ENCODE results near the gene PMP22.

PMP22 gene

DNA sequence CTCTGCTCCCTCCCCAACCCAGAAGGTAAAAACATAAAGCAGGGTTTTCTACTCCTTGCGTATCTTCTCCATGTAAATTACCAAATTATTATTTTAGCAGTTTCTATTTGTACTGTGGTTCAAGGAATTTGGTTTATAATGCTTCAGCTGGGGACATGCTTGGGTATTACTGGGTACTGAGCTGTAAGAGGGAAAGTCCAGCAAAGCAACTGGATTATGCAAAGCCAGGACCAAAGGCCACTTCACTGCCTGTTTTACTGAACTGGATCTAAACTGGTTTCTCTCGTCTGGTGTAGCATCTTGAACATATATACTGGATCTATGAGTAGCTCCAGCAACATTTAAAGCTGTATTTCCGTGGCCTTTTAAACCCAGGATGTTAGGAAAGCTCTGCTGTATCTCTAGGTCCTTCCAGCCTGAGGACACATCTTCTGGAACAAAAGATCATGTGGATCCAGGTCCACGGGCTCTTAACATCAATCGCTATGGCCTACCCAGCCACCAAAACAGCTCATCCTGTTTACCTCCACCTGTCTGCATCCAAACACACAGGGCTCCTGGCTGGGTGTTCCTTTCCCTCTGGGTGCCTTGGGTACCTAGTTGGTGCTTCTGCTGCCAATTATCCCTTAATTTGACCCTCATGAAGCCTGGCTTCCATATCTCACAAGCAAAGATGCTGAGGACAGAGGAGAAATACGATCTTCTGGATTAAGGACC, 7.2 kb downstream of the PMP22 start:
- in situ Hi-C loops (cut with MboI; ENCODE audit: low sequenced_read_pairs), result loop anchor here (25.0 kb wide), 1 partner anchor 254 kb away; no protein-coding TSS in a partner anchor

DNA sequence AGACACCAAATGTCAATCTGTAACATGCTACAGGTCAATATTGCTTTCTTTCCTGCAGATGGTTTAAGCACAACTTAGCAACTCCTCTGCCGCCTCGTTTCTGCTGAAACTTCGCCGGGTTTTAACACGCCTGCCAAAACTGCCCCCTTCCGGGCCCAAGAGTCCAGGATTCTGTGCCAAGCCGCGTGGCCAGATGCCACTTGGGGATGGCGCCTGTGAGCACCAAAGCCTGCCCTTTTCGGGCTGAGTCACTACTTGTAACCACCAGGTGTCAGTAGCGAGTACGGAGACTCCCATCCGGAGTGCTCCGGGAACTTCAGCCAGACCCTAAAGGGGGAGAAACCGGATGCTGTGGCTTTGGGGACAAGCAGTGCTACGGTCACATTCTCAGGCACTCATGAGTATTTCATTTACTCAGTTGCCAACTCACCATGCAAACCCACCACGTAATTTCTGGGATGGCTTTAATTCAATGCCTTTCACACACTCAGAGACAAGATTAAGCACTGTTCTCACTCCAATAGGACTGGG, 7.8 kb downstream of the PMP22 start:
- in situ Hi-C loops (cut with MboI; ENCODE audit: low sequenced_read_pairs), result loop anchor here (25.0 kb wide), 1 partner anchor 255 kb away; no protein-coding TSS in a partner anchor

DNA sequence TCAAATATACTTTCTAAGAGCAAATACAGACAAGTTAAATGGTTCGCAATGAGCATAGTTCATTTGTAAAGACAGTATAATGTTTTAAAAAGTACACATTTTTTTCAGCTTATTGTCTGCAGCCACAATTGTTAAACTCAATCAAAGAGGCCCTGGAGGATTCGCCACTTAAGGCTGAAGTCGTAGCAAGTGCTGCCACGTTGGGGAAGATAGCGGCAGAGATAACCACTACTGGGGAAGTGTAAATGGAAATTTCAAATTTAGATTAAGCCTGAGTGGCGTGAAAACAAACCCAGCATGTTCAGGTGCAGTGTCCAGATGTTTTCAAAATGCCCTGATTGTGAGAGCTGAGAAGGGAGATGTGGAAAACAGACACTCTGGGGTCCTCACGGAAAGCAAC, 8.4 kb downstream of the PMP22 start:
- in situ Hi-C loops (cut with MboI; ENCODE audit: low sequenced_read_pairs), result loop anchor here (25.0 kb wide), 1 partner anchor 256 kb away; no protein-coding TSS in a partner anchor

DNA sequence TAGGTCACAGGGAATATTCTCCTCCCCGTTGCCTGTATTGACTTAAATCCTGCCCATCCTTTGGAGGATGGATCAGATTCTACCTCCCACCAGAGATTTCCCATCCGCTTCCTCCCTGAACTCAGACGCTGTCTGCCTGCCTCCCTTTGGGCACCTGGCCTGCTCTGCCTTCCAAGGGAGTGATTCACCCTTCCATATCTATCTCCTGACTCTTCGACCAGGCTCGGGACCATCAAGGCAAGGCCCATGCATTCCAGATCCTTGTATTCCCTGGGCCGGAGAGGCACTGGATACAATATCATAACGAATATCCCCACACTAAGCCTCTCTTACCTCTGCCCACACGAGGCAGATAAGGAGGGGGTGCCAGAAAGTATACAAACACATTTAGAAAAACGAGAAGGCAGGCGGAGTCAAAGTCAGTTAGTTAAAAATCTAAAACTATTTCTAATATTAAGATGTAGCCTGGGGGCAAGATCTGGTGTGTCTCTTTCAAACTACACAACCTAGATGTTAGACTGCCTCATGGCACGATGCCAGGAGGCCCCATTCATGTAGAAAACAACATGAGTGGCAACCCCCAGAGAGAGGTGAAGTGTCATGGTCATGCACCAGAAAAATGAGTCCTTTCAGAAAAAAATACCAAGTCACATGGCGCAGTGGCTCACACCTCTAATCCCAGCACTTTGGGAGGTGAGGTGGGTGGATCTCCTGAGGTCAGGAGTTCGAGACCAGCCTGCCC, 9.2 kb downstream of the PMP22 start:
- in situ Hi-C loops (cut with MboI; ENCODE audit: low sequenced_read_pairs), result loop anchor here (25.0 kb wide), 1 partner anchor 256 kb away; no protein-coding TSS in a partner anchor

DNA sequence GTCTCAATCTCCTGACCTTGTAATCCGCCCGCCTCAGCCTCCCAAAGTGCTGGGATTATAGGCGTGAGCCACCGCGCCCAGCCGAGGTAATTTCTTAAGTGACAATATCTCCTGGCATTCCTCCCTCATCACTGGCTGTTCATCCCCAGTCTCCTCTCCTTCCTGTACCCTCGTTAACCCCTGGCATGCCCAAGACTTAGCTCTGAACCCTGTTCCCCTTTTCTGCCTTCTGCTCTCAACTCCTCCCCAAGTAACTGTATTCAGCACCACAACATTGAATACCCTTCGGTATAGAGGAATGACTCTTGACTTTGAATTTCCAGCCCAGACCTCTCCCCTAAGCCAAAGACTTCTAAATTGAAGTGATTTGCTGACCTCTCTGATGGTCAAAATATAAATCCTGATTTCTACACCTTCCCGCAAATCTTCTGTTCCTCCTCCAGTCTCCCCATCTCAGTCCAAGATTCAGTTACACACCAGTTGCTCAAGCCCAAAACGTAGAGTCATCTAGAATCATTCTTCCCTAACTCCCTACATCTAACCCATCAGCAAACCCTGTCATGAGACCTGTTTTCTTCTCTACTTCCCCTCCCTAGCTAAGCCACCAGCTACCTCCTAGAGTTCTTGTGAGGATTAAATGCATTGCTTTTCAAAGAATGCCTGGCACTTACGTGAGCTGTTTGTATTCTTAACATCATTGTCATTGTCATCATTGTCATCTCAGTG, 14.8 kb downstream of the PMP22 start:
- in situ Hi-C loops (cut with MboI; ENCODE audit: low sequenced_read_pairs), result loop anchor here (25.0 kb wide), 1 partner anchor 262 kb away; no protein-coding TSS in a partner anchor

DNA sequence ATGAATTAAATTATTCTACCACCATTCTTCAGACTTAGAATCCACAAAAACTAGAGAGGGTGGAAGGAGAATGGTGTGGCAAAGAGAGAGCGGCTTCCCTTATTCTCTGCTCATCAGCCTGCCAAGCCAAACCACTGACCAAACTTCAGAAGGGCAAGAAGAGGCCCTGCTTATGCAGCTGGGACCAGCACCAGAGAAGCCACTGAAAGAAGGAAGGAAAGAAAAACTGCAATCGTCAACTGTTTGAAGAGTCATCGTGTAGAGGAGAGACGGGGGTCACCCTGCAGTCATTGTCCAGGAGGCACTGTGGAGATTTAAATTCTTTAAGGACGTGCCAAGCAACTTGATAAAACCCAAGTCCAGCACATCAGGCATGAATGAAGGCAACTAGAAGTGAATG, 15.6 kb downstream of the PMP22 start:
- in situ Hi-C loops (cut with MboI; ENCODE audit: low sequenced_read_pairs), result no loop called here

DNA sequence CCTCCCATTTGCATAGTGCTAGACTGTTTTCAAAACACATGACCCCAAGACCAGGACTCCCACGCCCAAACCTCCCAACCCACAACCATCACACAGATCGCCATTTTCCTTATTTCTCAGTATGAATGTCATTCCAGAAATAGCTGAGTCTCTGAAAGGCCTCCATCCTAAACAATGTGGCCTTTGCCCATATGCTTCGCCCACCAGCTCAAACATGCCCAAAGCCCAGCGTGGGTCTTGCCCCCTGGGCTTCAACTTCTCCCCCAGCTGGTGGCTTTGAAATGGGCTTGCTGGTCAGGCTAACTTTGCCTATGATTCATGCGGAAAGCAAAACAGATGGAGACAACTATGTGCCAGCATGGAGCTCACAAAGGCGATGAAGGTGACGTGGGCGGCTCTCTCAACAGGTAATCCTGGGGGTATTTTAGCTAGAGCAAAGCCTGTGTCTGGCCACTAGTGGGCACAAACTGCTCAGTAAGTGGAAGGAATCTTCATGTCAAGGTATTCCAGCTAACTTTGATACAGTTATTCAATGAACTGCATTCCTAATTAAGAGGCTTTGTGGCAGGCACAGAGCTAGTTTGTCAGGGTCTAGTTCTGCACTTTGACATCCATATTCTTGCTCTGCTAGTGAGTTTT, 17.1 kb downstream of the PMP22 start:
- in situ Hi-C loops (cut with MboI; ENCODE audit: low sequenced_read_pairs), result no loop called here

DNA sequence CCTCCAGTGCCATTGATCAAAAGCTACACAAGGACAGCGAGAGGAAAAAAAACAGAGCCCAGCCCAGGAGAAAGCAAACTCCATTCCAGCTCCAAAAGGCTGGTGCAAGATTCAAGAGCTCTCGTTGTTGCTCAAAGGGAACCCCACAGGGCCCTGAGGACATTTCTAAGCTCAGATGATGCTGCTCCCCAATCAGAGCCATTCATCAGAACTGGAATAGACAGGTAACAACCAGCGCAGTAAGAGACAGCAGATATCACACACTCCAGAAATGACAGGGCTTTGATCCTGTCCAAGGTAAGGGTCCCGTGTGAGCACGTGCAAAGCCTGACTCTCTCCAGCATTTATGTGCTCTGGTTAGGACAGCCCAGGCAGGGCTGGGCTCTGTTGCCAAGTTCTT, 20.1 kb downstream of the PMP22 start:
- in situ Hi-C loops (cut with MboI; ENCODE audit: low sequenced_read_pairs), result no loop called here

DNA sequence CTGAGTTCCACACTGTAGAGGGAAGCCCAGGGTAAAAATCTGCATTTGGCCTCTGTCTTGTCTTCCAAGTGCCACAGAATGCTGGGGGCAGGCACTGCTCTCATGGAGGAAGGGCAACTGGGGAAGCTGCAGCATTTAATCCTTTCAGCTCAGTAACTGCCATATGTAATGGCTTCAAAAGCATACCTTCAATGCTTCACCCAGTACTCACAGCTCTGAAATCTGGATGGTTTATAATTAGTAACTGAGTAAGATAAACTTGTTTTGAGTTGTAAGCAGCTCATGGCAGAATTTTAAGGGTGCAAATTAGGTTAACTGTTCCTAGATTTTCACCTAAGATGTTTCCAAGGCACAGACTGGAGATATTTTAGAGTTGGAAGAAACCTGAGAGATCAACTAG, 24.5 kb downstream of the PMP22 start:
- in situ Hi-C loops (cut with MboI; ENCODE audit: low sequenced_read_pairs), result no loop called here

DNA sequence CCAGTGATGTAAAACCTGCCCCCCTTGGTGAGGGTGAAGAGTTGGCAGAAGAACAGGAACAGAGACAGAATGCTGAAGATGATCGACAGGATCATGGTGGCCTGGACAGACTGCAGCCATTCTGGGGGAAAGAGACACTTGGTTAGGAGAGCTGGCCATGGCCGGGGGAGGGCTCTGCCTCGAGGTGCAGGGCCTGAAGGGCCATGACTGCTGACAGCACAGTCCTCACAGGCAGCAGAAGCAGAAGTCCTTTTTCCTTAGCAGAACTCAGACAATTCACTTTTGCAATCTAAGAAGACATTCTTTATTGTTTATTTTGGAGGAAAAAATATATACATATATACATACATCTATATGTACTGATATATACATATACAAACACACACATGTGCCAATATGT, 25.6 kb downstream of the PMP22 start:
- in situ Hi-C loops (cut with MboI; ENCODE audit: low sequenced_read_pairs), result no loop called here

DNA sequence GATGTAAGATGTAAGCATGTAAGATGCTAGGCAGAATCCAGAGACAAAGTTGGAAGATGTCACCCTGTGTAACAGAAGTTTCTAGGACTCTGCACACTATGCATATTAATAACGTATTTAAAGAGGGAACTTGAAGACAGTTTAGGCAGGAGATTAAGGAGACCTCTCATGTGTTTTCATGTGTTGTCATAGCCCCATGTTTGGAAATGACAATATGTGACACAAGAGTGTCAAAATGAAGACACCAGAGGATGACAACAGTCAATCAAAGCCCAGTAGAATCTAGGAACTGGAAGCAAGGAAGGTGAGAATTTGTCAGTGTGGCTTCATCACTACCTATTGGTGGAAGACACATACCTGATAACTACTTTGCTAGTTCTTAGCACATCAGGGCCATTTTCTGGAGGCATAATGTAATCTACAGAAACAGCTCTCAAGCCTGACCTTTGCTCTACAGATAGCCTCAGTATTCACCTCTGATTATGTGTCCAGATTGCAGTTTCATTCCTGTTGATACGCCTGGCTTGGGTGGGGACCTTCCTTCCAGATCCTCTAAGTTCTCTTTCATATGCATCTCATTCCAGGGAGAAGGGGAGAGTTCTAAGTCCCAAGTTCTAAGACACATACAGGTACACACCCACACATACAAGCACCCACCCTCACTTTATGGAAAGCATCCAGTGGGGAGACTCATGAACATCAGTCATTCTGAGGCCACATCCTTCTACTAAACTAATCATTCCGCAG, 26.3 kb downstream of the PMP22 start:
- in situ Hi-C loops (cut with MboI; ENCODE audit: low sequenced_read_pairs), result no loop called here

DNA sequence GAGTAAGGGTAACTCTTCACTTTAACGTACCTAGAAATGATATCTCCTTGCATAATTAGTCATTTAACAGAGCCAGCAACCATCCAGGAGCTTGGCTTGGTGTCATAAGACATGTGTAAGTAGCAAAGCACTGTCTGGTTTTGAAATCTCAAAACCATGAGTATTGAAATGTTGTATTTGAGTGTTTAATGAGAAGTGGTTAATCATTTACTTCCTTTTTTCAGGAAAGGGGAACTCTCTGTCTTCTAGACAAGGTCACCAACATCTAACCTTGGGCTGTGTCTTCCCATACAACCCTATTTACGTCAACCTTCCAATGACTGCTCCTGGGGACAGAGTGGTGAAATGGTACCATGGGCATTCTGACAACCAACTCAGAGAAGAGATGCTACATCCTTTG, 27.1 kb downstream of the PMP22 start:
- in situ Hi-C loops (cut with MboI; ENCODE audit: low sequenced_read_pairs), result no loop called here

DNA sequence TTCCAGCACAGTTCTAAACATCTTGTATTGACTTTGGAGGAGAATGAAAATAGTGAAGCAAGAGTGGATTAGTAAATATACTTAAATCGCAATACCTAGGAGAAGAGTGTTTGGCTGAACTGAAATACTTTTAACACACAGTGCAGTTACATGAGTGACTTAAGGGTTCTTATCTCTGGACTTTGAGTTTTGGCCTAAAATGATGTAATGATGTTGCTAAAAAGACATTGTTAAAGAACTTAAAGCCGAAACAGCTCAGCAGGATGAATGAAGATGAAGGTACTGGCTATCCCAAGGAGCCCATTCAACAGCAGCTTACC, 28.1 kb downstream of the PMP22 start:
- in situ Hi-C loops (cut with MboI; ENCODE audit: low sequenced_read_pairs), result no loop called here

DNA sequence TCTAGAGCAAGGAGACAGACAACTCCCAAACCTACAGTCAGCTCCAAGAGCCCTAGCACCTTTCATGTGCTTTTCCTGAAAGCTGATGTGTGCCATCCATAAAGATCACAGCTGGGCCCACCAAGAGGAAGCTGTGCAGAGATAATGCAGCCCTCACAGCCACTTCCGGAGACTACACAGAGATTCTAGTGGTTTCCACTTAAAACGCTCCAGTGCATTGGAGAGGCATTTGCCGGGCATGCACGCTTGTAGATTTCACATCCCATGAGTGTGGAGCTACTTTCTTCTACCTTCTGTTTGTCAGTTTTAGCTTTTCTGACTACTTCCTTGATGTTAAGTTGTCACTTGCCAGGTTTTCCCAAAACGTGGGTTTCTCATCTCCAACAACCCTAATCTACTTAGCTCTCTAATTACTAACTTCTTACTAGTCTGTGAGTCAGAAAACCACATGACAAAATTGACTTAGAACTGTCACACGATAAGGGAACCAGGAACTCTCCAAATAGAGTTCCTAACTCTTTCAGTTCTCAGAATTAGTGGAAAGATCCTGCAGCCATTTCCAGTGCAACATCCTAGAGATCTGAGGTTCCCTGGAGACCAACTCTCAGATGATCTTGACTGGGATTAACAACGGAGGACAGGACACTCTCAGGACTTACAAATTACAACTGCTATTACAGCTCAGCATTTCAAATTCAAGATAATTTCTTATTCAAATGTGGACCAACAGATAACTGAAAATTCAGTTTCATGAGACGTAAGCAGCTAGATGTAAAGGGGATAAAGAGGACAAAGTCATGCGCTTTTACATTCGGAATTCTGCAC, 28.6 kb downstream of the PMP22 start:
- in situ Hi-C loops (cut with MboI; ENCODE audit: low sequenced_read_pairs), result no loop called here

DNA sequence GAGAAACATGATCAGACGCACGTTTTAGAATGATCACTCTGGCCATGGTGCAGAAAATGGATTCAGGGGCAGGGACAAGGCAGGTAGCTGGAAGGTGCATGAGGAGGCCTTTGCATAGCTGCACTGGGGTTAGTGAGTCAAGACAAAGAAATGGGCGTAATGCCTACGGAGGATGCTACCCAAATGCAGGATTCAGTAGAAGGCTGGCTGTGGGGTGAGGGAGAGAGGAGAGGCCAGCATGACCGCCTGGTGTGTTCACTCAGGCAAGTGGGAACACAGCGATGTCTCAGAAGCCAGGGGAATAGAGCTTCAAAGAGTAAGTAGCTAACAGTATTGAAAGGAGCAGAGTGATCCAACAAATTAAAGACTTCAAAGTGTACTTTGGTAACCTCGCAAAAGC, 31.2 kb downstream of the PMP22 start:
- in situ Hi-C loops (cut with MboI; ENCODE audit: low sequenced_read_pairs), result no loop called here

DNA sequence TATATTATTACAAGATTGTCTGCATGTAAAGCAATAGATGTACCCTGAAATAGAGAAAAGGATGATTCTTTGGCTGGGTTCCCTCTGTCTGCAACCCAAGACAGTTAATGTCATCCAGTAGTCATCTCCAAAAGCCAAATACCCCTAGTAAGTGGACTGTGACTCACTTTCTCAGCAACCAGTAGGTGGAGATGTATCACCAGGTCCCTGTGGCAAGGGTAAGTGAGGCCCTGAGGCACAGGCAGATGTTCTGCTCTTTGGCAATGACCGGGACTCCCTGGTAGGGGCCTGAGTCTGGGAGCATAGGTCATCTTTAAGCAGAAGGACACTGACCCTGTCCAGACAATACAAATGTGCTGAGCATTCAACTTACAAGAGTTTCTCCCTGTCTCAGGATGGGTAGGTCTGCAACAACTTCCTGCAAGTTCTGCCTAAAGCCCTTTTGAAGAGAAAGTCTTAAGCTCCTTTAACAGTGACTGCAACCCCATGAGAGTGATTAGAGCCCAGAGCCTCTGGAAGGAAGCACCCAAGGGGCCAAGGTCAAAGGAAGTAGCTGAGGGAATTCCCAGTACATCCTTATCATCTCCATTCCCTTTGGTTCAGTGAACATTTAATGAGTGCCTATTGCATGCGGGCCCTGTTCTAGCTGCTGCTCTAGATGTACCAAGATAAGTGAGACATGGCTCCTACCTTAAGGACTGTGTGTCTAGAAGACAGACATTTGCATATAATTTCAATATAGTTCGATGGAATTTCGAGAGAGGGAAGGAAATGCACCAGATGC, 31.9 kb downstream of the PMP22 start:
- in situ Hi-C loops (cut with MboI; ENCODE audit: low sequenced_read_pairs), result no loop called here

DNA sequence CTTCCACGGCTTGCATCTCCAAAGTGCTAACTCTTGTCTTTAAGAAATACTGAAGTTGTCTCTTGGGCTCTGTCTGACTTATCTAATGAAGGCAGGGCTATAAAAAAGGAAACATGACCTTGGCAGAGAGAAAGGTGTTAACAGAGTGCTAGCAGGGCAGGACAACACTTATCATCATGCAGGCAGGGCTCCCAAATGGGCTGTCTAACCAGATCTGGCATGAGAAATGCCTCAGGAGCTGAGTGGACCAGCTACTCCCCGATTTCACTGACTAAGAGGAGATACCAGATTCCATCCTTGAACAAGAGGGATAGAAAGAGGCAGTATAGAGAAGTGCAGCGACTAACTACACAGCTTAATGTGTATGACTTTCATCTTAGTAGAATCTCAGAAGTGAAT, 32.6 kb downstream of the PMP22 start:
- in situ Hi-C loops (cut with MboI; ENCODE audit: low sequenced_read_pairs), result no loop called here

DNA sequence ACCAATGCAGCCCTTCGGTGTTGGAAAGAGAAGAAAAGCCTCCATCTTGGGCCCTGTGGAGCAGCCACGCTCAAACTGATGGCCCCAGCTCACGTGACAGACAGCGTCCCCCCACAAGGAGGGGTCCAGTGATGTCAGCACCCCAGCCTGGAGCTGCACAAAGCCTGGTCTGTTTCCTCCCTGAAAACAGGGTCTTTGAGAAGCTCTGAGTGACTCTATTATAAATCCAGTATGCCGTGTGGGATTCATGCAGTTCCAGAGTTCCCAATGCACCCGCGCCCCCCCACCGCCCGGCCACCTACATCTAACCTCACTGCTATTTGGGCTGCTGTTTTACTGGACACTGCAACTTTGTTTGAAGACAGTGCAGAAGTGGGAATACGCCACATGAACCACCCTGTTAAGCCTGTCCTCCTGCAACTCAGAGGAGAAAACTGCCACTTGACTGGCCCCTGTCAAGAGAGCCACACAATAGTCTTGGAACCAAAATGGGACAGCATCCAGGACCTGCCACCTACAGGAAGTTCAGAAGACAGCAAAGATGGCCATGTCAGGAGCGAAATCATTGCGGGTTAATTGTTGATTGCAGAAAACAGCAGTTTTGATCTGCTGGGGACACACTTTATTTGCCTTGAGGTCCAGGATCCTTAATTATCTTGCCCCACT, 33.1 kb downstream of the PMP22 start:
- in situ Hi-C loops (cut with MboI; ENCODE audit: low sequenced_read_pairs), result no loop called here

Measured in HL-60/S4 (cell line).